H9 (cell line): ENCODE results near the gene MGAT4A. TPM values are rescaled to one million over a fixed set of nuclear protein-coding genes. Genes with fewer than 3 reads are reported as not detected.

Experiments used
- DNase-seq: peaks from one replicate; pipeline ENCODE4 v3.0.0-alpha.2; 2017
- H2AFZ ChIP-seq: one replicate; pipeline ENCODE4 v1.6.1; 2013; ENCODE audit warnings: mild to moderate bottlenecking, low read length, control low read depth, moderate library complexity
- H2AK5ac ChIP-seq: 2 replicates; pipeline ENCODE4 v1.6.1; 2013; ENCODE audit warnings: low read length, control low read depth, mixed read lengths; ENCODE audit not compliant: insufficient read length
- H2BK120ac ChIP-seq: one replicate; pipeline ENCODE4 v1.6.1; 2013; ENCODE audit warnings: low read depth, mild to moderate bottlenecking, low read length, control low read depth, inconsistent platforms; ENCODE audit not compliant: poor library complexity, severe bottlenecking
- H2BK12ac ChIP-seq: 2 replicates; pipeline ENCODE4 v1.6.1; 2013; ENCODE audit warnings: low read length, control low read depth, mixed read lengths, low read depth; ENCODE audit not compliant: insufficient read length
- H2BK15ac ChIP-seq: 2 replicates; pipeline ENCODE4 v1.6.1; 2013; ENCODE audit warnings: low read depth, low read length, control low read depth
- H2BK20ac ChIP-seq: one replicate; pipeline ENCODE4 v1.6.1; 2013; ENCODE audit warnings: low read depth, mild to moderate bottlenecking, low read length, control low read depth, inconsistent platforms; ENCODE audit not compliant: poor library complexity, severe bottlenecking
- H2BK5ac ChIP-seq: 2 replicates; pipeline ENCODE4 v1.6.1; 2013; ENCODE audit warnings: low read length, control low read depth, mixed read lengths; ENCODE audit not compliant: insufficient read length
- H3K14ac ChIP-seq: 2 replicates; pipeline ENCODE4 v1.6.1; 2013; ENCODE audit warnings: low read length, control low read depth; ENCODE audit not compliant: insufficient read depth
- H3K18ac ChIP-seq: 2 replicates; pipeline ENCODE4 v1.6.1; 2013; ENCODE audit warnings: low read depth, mild to moderate bottlenecking, mixed read lengths, low read length, control low read depth; ENCODE audit not compliant: insufficient read length
- H3K23ac ChIP-seq: 2 replicates; pipeline ENCODE4 v1.6.1; 2013; ENCODE audit warnings: low read length, control low read depth, mixed read lengths, low read depth; ENCODE audit not compliant: insufficient read length
- H3K23me2 ChIP-seq: 2 replicates; pipeline ENCODE4 v1.6.1; 2013; ENCODE audit warnings: low read depth, mild to moderate bottlenecking, mixed read lengths, low read length, control low read depth; ENCODE audit not compliant: insufficient read length, poor library complexity, severe bottlenecking
- H3K27ac ChIP-seq: 2 replicates; pipeline ENCODE4 v1.5.1; 2013; ENCODE audit warnings: low read length, control low read depth, mixed read lengths, low read depth; ENCODE audit not compliant: insufficient read length
- H3K27me3 ChIP-seq: 2 replicates; pipeline ENCODE4 v1.6.1; 2013; ENCODE audit warnings: low read length, control low read depth, inconsistent platforms; ENCODE audit not compliant: insufficient read depth
- H3K4ac ChIP-seq: 2 replicates; pipeline ENCODE4 v1.6.1; 2013; ENCODE audit warnings: low read depth, mild to moderate bottlenecking, control low read depth, inconsistent platforms, low read length, moderate library complexity
- H3K4me1 ChIP-seq: 2 replicates; pipeline ENCODE4 v1.6.1; 2013; ENCODE audit warnings: low read length, control low read depth, inconsistent platforms; ENCODE audit not compliant: insufficient read depth
- H3K4me2 ChIP-seq: 2 replicates; pipeline ENCODE4 v1.6.1; 2013; ENCODE audit warnings: low read length, control low read depth, mixed read lengths; ENCODE audit not compliant: insufficient read length, insufficient read depth
- H3K56ac ChIP-seq: 2 replicates; pipeline ENCODE4 v1.6.1; 2013; ENCODE audit warnings: low read depth, mild to moderate bottlenecking, mixed read lengths, low read length, control low read depth; ENCODE audit not compliant: insufficient read length
- H3K79me1 ChIP-seq: 2 replicates; pipeline ENCODE4 v1.6.1; 2013; ENCODE audit warnings: low read depth, mild to moderate bottlenecking, moderate library complexity, low read length, control low read depth, inconsistent platforms; ENCODE audit not compliant: insufficient read depth, poor library complexity, severe bottlenecking
- H3K79me2 ChIP-seq: 2 replicates; pipeline ENCODE4 v1.6.1; 2013; ENCODE audit warnings: low read length, control low read depth, inconsistent platforms; ENCODE audit not compliant: insufficient read depth
- H3K9ac ChIP-seq: 2 replicates; pipeline ENCODE4 v1.6.1; 2013; ENCODE audit warnings: low read length, control low read depth, mixed read lengths; ENCODE audit not compliant: insufficient read length; ENCODE audit errors: extremely low read depth
- H3K9me3 ChIP-seq: one replicate; pipeline ENCODE4 v1.6.1; 2013; ENCODE audit warnings: low read depth, low read length, inconsistent platforms; ENCODE audit not compliant: control insufficient read depth
- H3T11ph ChIP-seq: one replicate; pipeline ENCODE4 v1.6.1; 2013; ENCODE audit warnings: mild to moderate bottlenecking, low read length, control low read depth, inconsistent platforms
- H4K20me1 ChIP-seq: one replicate; pipeline ENCODE4 v1.6.1; 2013; ENCODE audit not compliant: control insufficient read depth, insufficient read length, insufficient read depth
- H4K5ac ChIP-seq: 2 replicates; pipeline ENCODE4 v1.6.1; 2013; ENCODE audit warnings: low read depth, mild to moderate bottlenecking, mixed read lengths, low read length, control low read depth; ENCODE audit not compliant: insufficient read length
- H4K8ac ChIP-seq: replicated peaks from 2 replicates; pipeline ENCODE4 v1.6.1; 2013; ENCODE audit warnings: low read length, control low read depth, mixed read lengths, low read depth; ENCODE audit not compliant: insufficient read length
- H4K91ac ChIP-seq: 2 replicates; pipeline ENCODE4 v1.6.1; 2013; ENCODE audit warnings: low read depth, mild to moderate bottlenecking, moderate library complexity, mixed read lengths, low read length, control low read depth; ENCODE audit not compliant: insufficient read length
- H3K27ac Mint-ChIP-seq, 3 experiments: 2 replicates in 2 of 3; 3 replicates in 1 of 3; pipeline ENCODE4 v1.8.0; 2020 to 2021; ENCODE audit warnings: mixed read lengths in 3 of 3, mild to moderate bottlenecking in 1 of 3, moderate library complexity in 1 of 3
- H3K27me3 Mint-ChIP-seq: 2 replicates; pipeline ENCODE4 v1.8.0; 2021; ENCODE audit warnings: low read depth, mild to moderate bottlenecking, moderate library complexity, mixed read lengths
- H3K36me3 Mint-ChIP-seq, 3 experiments: 2 replicates in 2 of 3; 3 replicates in 1 of 3; pipeline ENCODE4 v1.8.0; 2020 to 2021; ENCODE audit warnings: low read depth in 3 of 3, mixed read lengths in 3 of 3; ENCODE audit not compliant: insufficient read depth in 1 of 3
- H3K4me1 Mint-ChIP-seq, 2 experiments: 2 replicates each; pipeline ENCODE4 v1.8.0; 2020; ENCODE audit warnings: mixed read lengths in 2 of 2
- H3K4me3 Mint-ChIP-seq, 2 experiments: 2 replicates in 1 of 2; 3 replicates in 1 of 2; pipeline ENCODE4 v1.8.0; 2020 to 2021; ENCODE audit warnings: mild to moderate bottlenecking in 2 of 2, mixed read lengths in 2 of 2, moderate library complexity in 1 of 2
- H3K9me3 Mint-ChIP-seq, 2 experiments: 2 replicates in 1 of 2; 3 replicates in 1 of 2; pipeline ENCODE4 v1.8.0; 2020; ENCODE audit warnings: mild to moderate bottlenecking in 2 of 2, mixed read lengths in 2 of 2, moderate library complexity in 1 of 2
- WGBS: extraction: QIAGEN DNeasy Blood & Tissue Kit; methylation state at CpG from one replicate; pipeline ENCODE4 v1.1.7; 2013; ENCODE audit warnings: missing lambda C conversion rate, low lambda C conversion rate, mixed read lengths; ENCODE audit not compliant: insufficient read length; ENCODE audit errors: extremely low coverage; 5-methylcytosine and 5-hydroxymethylcytosine counted together
- total RNA-seq: library from RNA; stranded (reverse); gene quantifications from 2 replicates; pipeline ENCODE4 v1.2.1, GENCODE V29; 2021
- TF ChIP-seq, protein P1 (sequence below): fragments of 200-600 bp; sonication (generic); conservative IDR thresholded peaks from 3 replicates; pipeline ENCODE4 v1.8.0; 2021; ENCODE audit warnings: antibody characterized with exemption, mild to moderate bottlenecking

MGAT4A gene
- total RNA-seq, 1 experiment from 2014 or later = 3.5 TPM

DNA sequence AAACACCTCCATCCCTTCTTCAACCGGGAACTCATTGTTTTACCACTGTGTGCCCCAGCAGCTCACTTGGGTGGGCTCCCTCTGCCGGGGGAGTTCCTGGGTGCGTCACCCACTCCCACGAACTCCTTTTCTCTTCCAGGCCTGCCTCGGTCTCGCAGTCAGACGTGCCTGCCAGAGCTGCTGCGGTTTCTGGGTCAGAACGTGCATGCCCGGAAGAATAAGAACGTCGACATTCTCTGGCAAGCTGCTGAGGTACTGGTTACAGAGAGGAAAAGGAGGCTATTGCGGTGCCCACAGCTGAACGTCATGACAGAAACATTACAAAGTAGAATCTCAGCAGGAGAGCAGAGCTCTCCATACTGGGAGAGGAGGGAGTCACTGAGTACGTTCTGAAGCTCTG is 158.3 kb downstream of the MGAT4A start:
- no peak for DNase-seq
- no peaks in the 10 kb centered on the region for H4K20me1 ChIP-seq
- Mint-ChIP-seq H3K27ac (peak overlapping the region in 2 of 3 experiments; percentile 27 to 57; a peak in 2 of 7 replicates), H3K4me1 (no peaks in the 10 kb centered on the region), H3K9me3 (no peaks in the 10 kb centered on the region; a peak in 1 of 5 replicates), H3K27me3 (peaks cover 2% of the 10 kb centered on the region), H3K36me3 (peaks cover 10 to 72% (median 43%) of the 10 kb centered on the region in 3 experiments; a peak in 6 of 7 replicates), H3K4me3 (no peak overlapping the region)
- no peaks in the 10 kb centered on the region for H3K4me1 ChIP-seq
- H3K23ac ChIP-seq = no peak overlapping the region
- no peak overlapping the region for H4K5ac ChIP-seq
- H3K18ac ChIP-seq = no peak overlapping the region
- no peak overlapping the region for H2BK5ac ChIP-seq
- no peak overlapping the region for H3K27ac ChIP-seq
- H3K4ac ChIP-seq = no peak overlapping the region
- no peaks in the 10 kb centered on the region for H3K79me2 ChIP-seq
- no peak overlapping the region for H4K91ac ChIP-seq
- no CpG with 5 or more reads among the region's 15 CpGs for WGBS
- H4K8ac ChIP-seq = no peak overlapping the region
- no peak overlapping the region for H3T11ph ChIP-seq
- no peak overlapping the region for H2BK20ac ChIP-seq
- no peak overlapping the region for H2BK120ac ChIP-seq
- TF ChIP-seq, protein P1, sequence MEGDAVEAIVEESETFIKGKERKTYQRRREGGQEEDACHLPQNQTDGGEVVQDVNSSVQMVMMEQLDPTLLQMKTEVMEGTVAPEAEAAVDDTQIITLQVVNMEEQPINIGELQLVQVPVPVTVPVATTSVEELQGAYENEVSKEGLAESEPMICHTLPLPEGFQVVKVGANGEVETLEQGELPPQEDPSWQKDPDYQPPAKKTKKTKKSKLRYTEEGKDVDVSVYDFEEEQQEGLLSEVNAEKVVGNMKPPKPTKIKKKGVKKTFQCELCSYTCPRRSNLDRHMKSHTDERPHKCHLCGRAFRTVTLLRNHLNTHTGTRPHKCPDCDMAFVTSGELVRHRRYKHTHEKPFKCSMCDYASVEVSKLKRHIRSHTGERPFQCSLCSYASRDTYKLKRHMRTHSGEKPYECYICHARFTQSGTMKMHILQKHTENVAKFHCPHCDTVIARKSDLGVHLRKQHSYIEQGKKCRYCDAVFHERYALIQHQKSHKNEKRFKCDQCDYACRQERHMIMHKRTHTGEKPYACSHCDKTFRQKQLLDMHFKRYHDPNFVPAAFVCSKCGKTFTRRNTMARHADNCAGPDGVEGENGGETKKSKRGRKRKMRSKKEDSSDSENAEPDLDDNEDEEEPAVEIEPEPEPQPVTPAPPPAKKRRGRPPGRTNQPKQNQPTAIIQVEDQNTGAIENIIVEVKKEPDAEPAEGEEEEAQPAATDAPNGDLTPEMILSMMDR = no peak
- no peak overlapping the region for H3K56ac ChIP-seq
- H3K27me3 ChIP-seq = no peaks in the 10 kb centered on the region
- no peak overlapping the region for H3K9ac ChIP-seq
- H2AFZ ChIP-seq = no peak overlapping the region
- H3K4me2 ChIP-seq = no peak overlapping the region
- no peak overlapping the region for H2BK12ac ChIP-seq
- no peak overlapping the region for H2AK5ac ChIP-seq
- H3K9me3 ChIP-seq = no peaks in the 10 kb centered on the region
- no peaks in the 10 kb centered on the region for H3K23me2 ChIP-seq
- H2BK15ac ChIP-seq = no peak overlapping the region
- no peaks in the 10 kb centered on the region for H3K79me1 ChIP-seq
- H3K14ac ChIP-seq = no peak overlapping the region
